HepG2 (cell line): ENCODE measurements around the gene THSD4. TPM values are rescaled to one million over a fixed set of nuclear protein-coding genes. Genes with fewer than 3 reads are reported as not detected.
A peak's percentile ranks its signal among the peaks of the same experiment; 100 is the strongest.

ENCODE experiments used
- AFF4 ChIP-seq: sonication (generic); formaldehyde crosslinking; IDR thresholded peaks from 2 replicates; pipeline ENCODE4 v1.4.0; 2020; ENCODE audit warnings: missing genetic modification reagents
- AHR ChIP-seq: IDR thresholded peaks from 2 replicates; pipeline ENCODE4 v1.6.1; 2018; ENCODE audit warnings: missing genetic modification reagents, missing compliant biosample characterization
- FLYWCH1 ChIP-seq: sonication (generic); formaldehyde crosslinking; IDR thresholded peaks from 2 replicates; pipeline ENCODE4 v1.8.1; 2023; ENCODE audit warnings: mild to moderate bottlenecking, missing genetic modification reagents
- FUBP1 ChIP-seq: sonication (generic); formaldehyde crosslinking; IDR thresholded peaks from 2 replicates; pipeline ENCODE4 v1.5.1; 2020; ENCODE audit warnings: missing genetic modification reagents, mild to moderate bottlenecking, borderline replicate concordance
- HMG20A ChIP-seq: IDR thresholded peaks from 2 replicates; pipeline ENCODE4 v1.6.1; 2016; ENCODE audit warnings: borderline replicate concordance
- KDM5B ChIP-seq: sonication (generic); formaldehyde crosslinking; IDR thresholded peaks from 2 replicates; pipeline ENCODE4 v1.4.0; 2020; ENCODE audit warnings: missing genetic modification reagents, mild to moderate bottlenecking, borderline replicate concordance
- MXD3 ChIP-seq: IDR thresholded peaks from 2 replicates; pipeline ENCODE4 v1.6.1; 2016; ENCODE audit warnings: mild to moderate bottlenecking, missing biosample characterization, missing genetic modification reagents
- MYPOP ChIP-seq: sonication (generic); formaldehyde crosslinking; IDR thresholded peaks from 2 replicates; pipeline ENCODE4 v1.8.1; 2023; ENCODE audit warnings: mild to moderate bottlenecking, moderate library complexity, missing genetic modification reagents
- NBN ChIP-seq: fragments of 450-650 bp; conservative IDR thresholded peaks from 2 replicates; pipeline ENCODE4 v1.6.1; 2017
- PTBP1 ChIP-seq: fragments of 200-400 bp; formaldehyde crosslinking; IDR thresholded peaks from 2 replicates; pipeline ENCODE4 v1.6.1; 2018; ENCODE audit warnings: low read length, low read depth; ENCODE audit not compliant: poor library complexity, severe bottlenecking
- ZBTB14 ChIP-seq: sonication (generic); formaldehyde crosslinking; IDR thresholded peaks from 2 replicates; pipeline ENCODE4 v1.4.0; 2020; ENCODE audit warnings: missing genetic modification reagents
- ZBTB4 ChIP-seq: sonication (generic); formaldehyde crosslinking; IDR thresholded peaks from 2 replicates; pipeline ENCODE4 v1.4.0; 2020; ENCODE audit warnings: missing genetic modification reagents, mild to moderate bottlenecking, borderline replicate concordance
- ZNF605 ChIP-seq: sonication (generic); formaldehyde crosslinking; IDR thresholded peaks from 2 replicates; pipeline ENCODE4 v1.8.0; 2022; ENCODE audit warnings: mild to moderate bottlenecking, missing genetic modification reagents
- ZNF75D ChIP-seq: sonication (generic); formaldehyde crosslinking; IDR thresholded peaks from 2 replicates; pipeline ENCODE4 v1.8.1; 2023; ENCODE audit warnings: missing genetic modification reagents, mild to moderate bottlenecking, borderline replicate concordance
- ZNF772 ChIP-seq: sonication (generic); formaldehyde crosslinking; IDR thresholded peaks from 2 replicates; pipeline ENCODE4 v1.5.0; 2020; ENCODE audit warnings: mild to moderate bottlenecking, missing genetic modification reagents
- ZNF83 ChIP-seq: sonication (generic); formaldehyde crosslinking; IDR thresholded peaks from 2 replicates; pipeline ENCODE4 v1.4.0; 2020; ENCODE audit warnings: missing genetic modification reagents, mild to moderate bottlenecking, borderline replicate concordance
- polyA plus RNA-seq, 8 experiments: library from polyadenylated mRNA; depleted of rRNA in 3 of 8; stranded (reverse) in 7 of 8; unstranded in 1 of 8; fragments of >200 nt; fragmentation: Illumina TruSeq in 4 of 8; extraction: Trizol in 4 of 8; gene quantifications; 2 replicates each; pipeline versions ENCODE4 v1.2.1 to v1.2.3, GENCODE V29; 2011 to 2016; ENCODE audit warnings: low read depth in 4 of 8, missing spikeins in 1 of 8, mixed read lengths in 1 of 8; ENCODE audit not compliant: insufficient read depth in 1 of 8
- total RNA-seq, 5 experiments: library from RNA; depleted of rRNA; stranded (reverse); fragments of >200 nt; fragmentation: Illumina TruSeq; extraction: Trizol; gene quantifications; 2 replicates each; pipeline ENCODE4 v1.2.3, GENCODE V29; 2016; ENCODE audit warnings: low read depth in 1 of 5

Gene THSD4
- total and polyA plus RNA-seq, 2 of the 13 experiments (the other 11 are each of a cell fraction or from before 2014, with no cell fraction given) = 0.07 to 0.21 TPM

GRCh38 chr15:71747128-71748083 lies 632.1 kb downstream of the THSD4 start (continued):
- TF ChIP-seq FUBP1 (CRISPR knock-in tag) (no peak), PTBP1 (no peak), ZNF605 (CRISPR knock-in tag) (no peak), ZBTB14 (CRISPR knock-in tag) (no peak), NBN (no peak), AHR (CRISPR knock-in tag) (no peak), AFF4 (CRISPR knock-in tag) (no peak), ZNF772 (CRISPR knock-in tag) (no peak), ZNF83 (CRISPR knock-in tag) (no peak), MXD3 (CRISPR knock-in tag) (no peak), FLYWCH1 (CRISPR knock-in tag) (no peak), HMG20A (CRISPR knock-in tag) (peak; percentile 78; the same call in 1 of the 2 replicates), KDM5B (CRISPR knock-in tag) (no peak), ZBTB4 (CRISPR knock-in tag) (no peak), MYPOP (CRISPR knock-in tag) (no peak), ZNF75D (CRISPR knock-in tag) (no peak)
